ENCODE data around the gene NUAK2.

- TF ChIP-seq SIN3A (IDR thresholded peaks at IDR 0.05; ENCODE audit: borderline replicate concordance, insufficient read depth, low read length) = no peak
- no peak for TF ChIP-seq POLR2AphosphoS5 (IDR thresholded peaks at IDR 0.05; ENCODE audit: low read depth, low read length)
- no peak for TF ChIP-seq TAF1 (IDR thresholded peaks at IDR 0.05; ENCODE audit: borderline replicate concordance, insufficient read depth, low read length)
Measured at GRCh38 chr1:205350124-205350523, 28.6 kb upstream of the NUAK2 start.
